ENCODE measurements around the gene CLCN1.

- TF ChIP-seq CTCF (IDR thresholded peaks at IDR 0.05) (no peak), ZFX (IDR thresholded peaks at IDR 0.05; ENCODE audit: borderline replicate concordance) (no peak)
These were observed 29.9 kb upstream of the CLCN1 start for GRCh38 chr7:143285806-143286521.

Measured in 22Rv1 (cell line).